Nephron progenitor cell (in vitro differentiated cells): ENCODE data around the gene VRK1.

ENCODE experiments used
- DNase-seq: peaks from one replicate; pipeline ENCODE4 v3.0.0; 2021
- H3K27ac Mint-ChIP-seq: 2 replicates; pipeline ENCODE4 v1.8.0; 2021; ENCODE audit warnings: mild to moderate bottlenecking, moderate library complexity, mixed read lengths
- H3K27me3 Mint-ChIP-seq: 2 replicates; pipeline ENCODE4 v1.8.0; 2021; ENCODE audit warnings: mild to moderate bottlenecking, low read depth, mixed read lengths; ENCODE audit not compliant: poor library complexity
- H3K36me3 Mint-ChIP-seq: 2 replicates; pipeline ENCODE4 v1.8.0; 2021; ENCODE audit warnings: low read depth, mixed read lengths
- H3K4me1 Mint-ChIP-seq: 2 replicates; pipeline ENCODE4 v1.8.0; 2021; ENCODE audit warnings: mixed read lengths
- H3K4me3 Mint-ChIP-seq: 2 replicates; pipeline ENCODE4 v1.8.0; 2021; ENCODE audit warnings: mild to moderate bottlenecking, moderate library complexity, mixed read lengths
- H3K9me3 Mint-ChIP-seq: 2 replicates; pipeline ENCODE4 v1.8.0; 2021; ENCODE audit warnings: mild to moderate bottlenecking, moderate library complexity, mixed read lengths
- TF ChIP-seq, protein P1 (sequence below): fragments of 200-600 bp; sonication (generic); IDR thresholded peaks from 2 replicates; pipeline ENCODE4 v1.5.0; 2021; ENCODE audit warnings: antibody characterized with exemption

VRK1 gene

DNA sequence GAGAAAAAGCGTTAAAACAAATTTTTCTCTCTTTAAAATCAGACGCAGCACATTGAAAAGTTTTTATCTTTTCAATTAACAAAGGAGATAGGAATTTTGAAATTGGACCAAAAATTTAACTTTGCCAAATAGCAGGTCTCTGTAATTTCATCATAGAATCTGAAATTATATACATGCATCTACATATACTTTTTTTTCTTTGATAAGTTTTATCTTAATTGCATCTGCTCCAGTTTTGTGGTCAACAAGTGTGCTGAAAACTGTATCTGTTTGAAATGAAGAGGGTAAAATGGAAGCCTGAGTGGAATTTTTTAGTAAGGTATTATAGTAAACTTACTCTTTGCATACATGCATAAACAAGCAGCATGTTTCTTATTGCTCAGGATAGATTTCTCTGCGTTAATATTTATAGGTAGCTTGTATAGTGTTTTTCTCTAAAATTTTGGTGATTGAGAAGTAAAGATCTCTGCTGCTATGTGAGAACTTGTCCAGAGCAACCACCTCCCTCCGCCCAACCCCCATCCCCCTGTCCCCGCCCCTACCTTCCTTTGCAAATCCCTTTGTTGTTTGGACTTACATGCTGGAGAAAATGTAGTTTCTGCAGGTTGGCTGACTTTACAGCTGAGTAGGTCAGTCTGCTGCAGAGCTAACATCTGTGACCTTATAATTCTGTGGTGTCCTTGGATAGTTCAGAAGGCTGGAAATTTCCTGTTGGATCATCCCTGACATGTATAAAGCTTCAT lies 64.6 kb downstream of the VRK1 start:
- H3K27ac Mint-ChIP-seq: peak overlapping the region; percentile 18
- peaks cover 11% of the 10 kb centered on the region for H3K9me3 Mint-ChIP-seq
- peaks cover 34% of the 10 kb centered on the region for H3K4me1 Mint-ChIP-seq
- peak; percentile 36 for DNase-seq
- peak overlapping the region; percentile 28 for H3K4me3 Mint-ChIP-seq
- TF ChIP-seq, protein P1, sequence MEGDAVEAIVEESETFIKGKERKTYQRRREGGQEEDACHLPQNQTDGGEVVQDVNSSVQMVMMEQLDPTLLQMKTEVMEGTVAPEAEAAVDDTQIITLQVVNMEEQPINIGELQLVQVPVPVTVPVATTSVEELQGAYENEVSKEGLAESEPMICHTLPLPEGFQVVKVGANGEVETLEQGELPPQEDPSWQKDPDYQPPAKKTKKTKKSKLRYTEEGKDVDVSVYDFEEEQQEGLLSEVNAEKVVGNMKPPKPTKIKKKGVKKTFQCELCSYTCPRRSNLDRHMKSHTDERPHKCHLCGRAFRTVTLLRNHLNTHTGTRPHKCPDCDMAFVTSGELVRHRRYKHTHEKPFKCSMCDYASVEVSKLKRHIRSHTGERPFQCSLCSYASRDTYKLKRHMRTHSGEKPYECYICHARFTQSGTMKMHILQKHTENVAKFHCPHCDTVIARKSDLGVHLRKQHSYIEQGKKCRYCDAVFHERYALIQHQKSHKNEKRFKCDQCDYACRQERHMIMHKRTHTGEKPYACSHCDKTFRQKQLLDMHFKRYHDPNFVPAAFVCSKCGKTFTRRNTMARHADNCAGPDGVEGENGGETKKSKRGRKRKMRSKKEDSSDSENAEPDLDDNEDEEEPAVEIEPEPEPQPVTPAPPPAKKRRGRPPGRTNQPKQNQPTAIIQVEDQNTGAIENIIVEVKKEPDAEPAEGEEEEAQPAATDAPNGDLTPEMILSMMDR: no peak
- H3K36me3 Mint-ChIP-seq: peaks cover 46% of the 10 kb centered on the region
- H3K27me3 Mint-ChIP-seq: no peaks in the 10 kb centered on the region

GRCh38 chr14:96863327-96863985 lies 66.3 kb downstream of the VRK1 start:
- H3K4me1 Mint-ChIP-seq: peaks cover 45% of the 10 kb centered on the region
- H3K9me3 Mint-ChIP-seq: peaks cover 11% of the 10 kb centered on the region
- H3K4me3 Mint-ChIP-seq: no peak overlapping the region
- peaks cover 43% of the 10 kb centered on the region for H3K36me3 Mint-ChIP-seq
- TF ChIP-seq, protein P1: no peak
- H3K27me3 Mint-ChIP-seq: no peaks in the 10 kb centered on the region
- no peak for DNase-seq
- H3K27ac Mint-ChIP-seq: peak overlapping the region; percentile 34

GRCh38 chr14:96863986-96864330 lies 66.8 kb downstream of the VRK1 start:
- Mint-ChIP-seq H3K27ac (no peak overlapping the region), H3K36me3 (peaks cover 40% of the 10 kb centered on the region), H3K4me1 (peaks cover 45% of the 10 kb centered on the region), H3K4me3 (no peak overlapping the region), H3K27me3 (no peaks in the 10 kb centered on the region), H3K9me3 (peaks cover 11% of the 10 kb centered on the region)
- DNase-seq: no peak
- TF ChIP-seq, protein P1: no peak

- Mint-ChIP-seq H3K4me1 (peaks cover 28% of the 10 kb centered on the region), H3K9me3 (peaks cover 11% of the 10 kb centered on the region), H3K36me3 (peaks cover 35% of the 10 kb centered on the region), H3K27me3 (no peaks in the 10 kb centered on the region), H3K4me3 (no peak overlapping the region), H3K27ac (peak overlapping the region; percentile 25)
- no peak for DNase-seq
- TF ChIP-seq, protein P1: no peak
Measured at GRCh38 chr14:96867634-96868033, 70.5 kb downstream of the VRK1 start.

GRCh38 chr14:96874127-96874526 lies 76.9 kb downstream of the VRK1 start:
- TF ChIP-seq, protein P1: no peak
- H3K4me1 Mint-ChIP-seq: no peaks in the 10 kb centered on the region
- no peaks in the 10 kb centered on the region for H3K36me3 Mint-ChIP-seq
- H3K4me3 Mint-ChIP-seq: no peak overlapping the region
- no peaks in the 10 kb centered on the region for H3K27me3 Mint-ChIP-seq
- H3K9me3 Mint-ChIP-seq: no peaks in the 10 kb centered on the region
- no peak for DNase-seq
- H3K27ac Mint-ChIP-seq: no peak overlapping the region

- TF ChIP-seq, protein P1: no peak
- DNase-seq: no peak
- Mint-ChIP-seq H3K9me3 (no peaks in the 10 kb centered on the region), H3K4me1 (no peaks in the 10 kb centered on the region), H3K27ac (no peak overlapping the region), H3K4me3 (no peak overlapping the region), H3K36me3 (peaks cover 16% of the 10 kb centered on the region), H3K27me3 (no peaks in the 10 kb centered on the region)
Measured at GRCh38 chr14:96876747-96877146, 79.6 kb downstream of the VRK1 start.
